KMS-11 (cell line): ENCODE data around the gene MYH7B.

Source experiments
- H2AFZ ChIP-seq: fragments of 200-600 bp; sonication (generic); 2 replicates; pipeline ENCODE4 v1.6.1; 2016; ENCODE audit warnings: antibody characterized with exemption, mixed run types, low read depth
- H3K27ac ChIP-seq: fragments of 200-600 bp; sonication (generic); 2 replicates; pipeline ENCODE4 v1.6.1; 2016; ENCODE audit warnings: mild to moderate bottlenecking, mixed run types
- H3K27me3 ChIP-seq: fragments of 200-600 bp; sonication (generic); 2 replicates; pipeline ENCODE4 v1.6.1; 2017; ENCODE audit warnings: mild to moderate bottlenecking, low read depth, mixed run types, moderate library complexity; ENCODE audit not compliant: insufficient read depth
- H3K36me3 ChIP-seq: fragments of 200-600 bp; sonication (generic); 2 replicates; pipeline ENCODE4 v1.6.1; 2017; ENCODE audit warnings: mild to moderate bottlenecking, mixed run types; ENCODE audit not compliant: insufficient read depth
- H3K4me1 ChIP-seq: fragments of 200-600 bp; sonication (generic); 2 replicates; pipeline ENCODE4 v1.6.1; 2016; ENCODE audit warnings: mild to moderate bottlenecking, low read depth, mixed run types; ENCODE audit not compliant: poor library complexity, severe bottlenecking
- H3K4me2 ChIP-seq: fragments of 200-600 bp; sonication (generic); 2 replicates; pipeline ENCODE4 v1.7.0; 2016; ENCODE audit warnings: mild to moderate bottlenecking, mixed run types
- H3K4me3 ChIP-seq: fragments of 200-600 bp; sonication (generic); IDR thresholded peaks from 2 replicates; pipeline ENCODE4 v1.6.1; 2017; ENCODE audit warnings: low read depth, low read length, mixed read lengths; ENCODE audit not compliant: insufficient read depth
- H3K79me2 ChIP-seq: fragments of 200-600 bp; sonication (generic); 2 replicates; pipeline ENCODE4 v1.6.1; 2016; ENCODE audit warnings: low read depth, mixed run types; ENCODE audit not compliant: insufficient read depth
- H3K9ac ChIP-seq: fragments of 200-600 bp; sonication (generic); 2 replicates; pipeline ENCODE4 v1.6.1; 2016; ENCODE audit warnings: mild to moderate bottlenecking, mixed run types
- H4K20me1 ChIP-seq: fragments of 200-600 bp; sonication (generic); 2 replicates; pipeline ENCODE4 v1.6.1; 2016; ENCODE audit warnings: mild to moderate bottlenecking, mixed run types; ENCODE audit not compliant: insufficient read depth
- TF ChIP-seq, protein P1 (sequence below): fragments of 200-600 bp; sonication (generic); conservative IDR thresholded peaks from 2 replicates; pipeline ENCODE4 v1.6.1; 2017; ENCODE audit warnings: low read depth, mild to moderate bottlenecking, antibody characterized with exemption, low read length, moderate library complexity, mixed read lengths

Gene MYH7B

DNA sequence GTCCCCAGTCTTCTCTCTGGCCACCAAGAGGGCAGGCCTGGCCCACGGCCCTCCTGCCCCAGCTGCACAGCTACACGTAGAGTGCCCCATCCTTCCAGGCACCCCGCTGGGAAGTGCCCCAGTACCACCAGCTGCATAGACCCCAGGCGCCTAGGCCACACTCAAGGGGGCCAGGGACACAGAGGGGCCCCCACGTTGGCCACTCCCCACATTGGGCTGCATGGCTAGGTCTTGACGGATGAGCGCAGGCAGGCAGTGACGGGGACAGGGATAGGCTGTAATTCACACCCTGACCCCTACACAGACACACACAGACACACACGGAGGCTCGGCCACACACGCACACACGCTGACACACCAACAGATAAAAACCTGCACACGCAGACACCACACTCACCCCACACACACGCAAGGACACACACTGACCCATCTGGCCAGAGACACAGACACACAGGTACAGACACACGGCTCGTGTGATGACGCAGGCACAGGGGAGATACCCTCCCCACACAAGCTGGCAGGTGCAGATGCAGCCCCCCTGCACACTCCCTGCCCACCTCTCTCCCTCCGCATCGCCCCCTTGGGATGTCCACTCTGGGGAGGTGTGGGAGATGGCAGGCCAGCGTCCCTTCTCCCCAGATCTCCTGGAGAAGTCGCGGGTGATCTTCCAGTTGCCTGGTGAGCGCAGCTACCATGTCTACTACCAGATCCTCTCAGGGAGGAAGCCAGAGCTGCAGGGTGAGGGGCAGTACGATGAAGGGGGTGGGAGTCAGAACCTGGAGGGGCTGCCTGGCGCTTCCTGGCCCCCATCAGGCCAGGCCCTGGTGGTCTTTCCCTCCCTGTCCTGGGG is 30.0 kb downstream of the MYH7B start:
- Histone ChIP-seq H2AFZ (no peak overlapping the region), H3K4me3 (no peak overlapping the region), H3K36me3 (no peaks in the 10 kb centered on the region), H3K4me1 (no peaks in the 10 kb centered on the region), H3K4me2 (no peak overlapping the region), H3K9ac (no peak overlapping the region), H3K79me2 (no peaks in the 10 kb centered on the region), H3K27ac (no peak overlapping the region), H4K20me1 (no peaks in the 10 kb centered on the region), H3K27me3 (peaks cover 4% of the 10 kb centered on the region; the same call in 1 of the 2 replicates)
- TF ChIP-seq, protein P1, sequence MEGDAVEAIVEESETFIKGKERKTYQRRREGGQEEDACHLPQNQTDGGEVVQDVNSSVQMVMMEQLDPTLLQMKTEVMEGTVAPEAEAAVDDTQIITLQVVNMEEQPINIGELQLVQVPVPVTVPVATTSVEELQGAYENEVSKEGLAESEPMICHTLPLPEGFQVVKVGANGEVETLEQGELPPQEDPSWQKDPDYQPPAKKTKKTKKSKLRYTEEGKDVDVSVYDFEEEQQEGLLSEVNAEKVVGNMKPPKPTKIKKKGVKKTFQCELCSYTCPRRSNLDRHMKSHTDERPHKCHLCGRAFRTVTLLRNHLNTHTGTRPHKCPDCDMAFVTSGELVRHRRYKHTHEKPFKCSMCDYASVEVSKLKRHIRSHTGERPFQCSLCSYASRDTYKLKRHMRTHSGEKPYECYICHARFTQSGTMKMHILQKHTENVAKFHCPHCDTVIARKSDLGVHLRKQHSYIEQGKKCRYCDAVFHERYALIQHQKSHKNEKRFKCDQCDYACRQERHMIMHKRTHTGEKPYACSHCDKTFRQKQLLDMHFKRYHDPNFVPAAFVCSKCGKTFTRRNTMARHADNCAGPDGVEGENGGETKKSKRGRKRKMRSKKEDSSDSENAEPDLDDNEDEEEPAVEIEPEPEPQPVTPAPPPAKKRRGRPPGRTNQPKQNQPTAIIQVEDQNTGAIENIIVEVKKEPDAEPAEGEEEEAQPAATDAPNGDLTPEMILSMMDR: no peak

DNA sequence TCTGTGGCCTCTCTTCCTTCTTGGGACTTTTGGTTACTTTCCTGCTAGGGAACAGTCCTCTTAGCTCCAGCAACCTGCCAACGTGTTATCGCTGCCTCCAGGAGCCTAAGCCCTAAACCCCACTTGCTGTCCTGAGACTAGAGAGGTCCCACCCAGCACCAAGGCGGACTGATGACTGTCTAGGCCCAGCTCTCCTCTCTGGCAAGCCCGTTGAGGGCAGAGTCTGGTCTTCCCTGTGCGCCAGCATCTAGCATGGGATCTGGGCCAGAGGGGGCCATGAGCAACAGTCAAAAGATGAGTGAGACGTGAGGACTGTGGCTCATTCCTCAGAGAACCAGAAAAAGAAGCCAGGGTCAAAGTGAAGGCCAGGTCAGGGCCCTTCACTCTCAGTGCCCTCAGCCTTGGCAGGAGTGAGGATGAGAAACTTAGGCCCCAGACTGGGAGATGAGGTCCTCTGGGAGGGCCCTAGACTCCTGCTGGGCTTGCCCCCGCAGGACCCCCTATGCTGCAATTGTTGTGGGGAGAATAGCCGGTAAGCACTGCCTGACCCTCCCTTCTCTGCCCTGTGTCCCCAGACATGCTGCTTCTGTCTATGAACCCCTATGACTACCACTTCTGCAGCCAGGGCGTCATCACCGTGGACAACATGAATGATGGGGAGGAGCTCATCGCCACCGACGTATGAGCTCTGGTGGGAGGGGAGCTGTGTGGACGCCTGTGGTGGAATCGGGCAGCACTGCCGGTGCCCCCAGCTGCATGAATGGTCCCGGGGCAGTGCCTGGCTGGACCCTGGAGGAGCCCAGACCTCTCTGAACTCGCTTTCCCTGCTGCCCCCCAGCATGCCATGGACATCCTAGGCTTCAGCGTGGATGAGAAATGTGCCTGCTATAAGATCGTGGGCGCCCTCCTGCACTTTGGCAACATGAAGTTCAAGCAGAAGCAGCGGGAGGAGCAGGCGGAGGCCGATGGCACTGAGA is 30.9 kb downstream of the MYH7B start:
- Histone ChIP-seq H3K27ac (no peak overlapping the region), H3K36me3 (no peaks in the 10 kb centered on the region), H2AFZ (no peak overlapping the region), H4K20me1 (no peaks in the 10 kb centered on the region), H3K79me2 (no peaks in the 10 kb centered on the region), H3K27me3 (peaks cover 4% of the 10 kb centered on the region; the same call in 1 of the 2 replicates), H3K4me3 (no peak overlapping the region), H3K9ac (no peak overlapping the region), H3K4me2 (no peak overlapping the region), H3K4me1 (no peaks in the 10 kb centered on the region)
- TF ChIP-seq, protein P1: no peak

DNA sequence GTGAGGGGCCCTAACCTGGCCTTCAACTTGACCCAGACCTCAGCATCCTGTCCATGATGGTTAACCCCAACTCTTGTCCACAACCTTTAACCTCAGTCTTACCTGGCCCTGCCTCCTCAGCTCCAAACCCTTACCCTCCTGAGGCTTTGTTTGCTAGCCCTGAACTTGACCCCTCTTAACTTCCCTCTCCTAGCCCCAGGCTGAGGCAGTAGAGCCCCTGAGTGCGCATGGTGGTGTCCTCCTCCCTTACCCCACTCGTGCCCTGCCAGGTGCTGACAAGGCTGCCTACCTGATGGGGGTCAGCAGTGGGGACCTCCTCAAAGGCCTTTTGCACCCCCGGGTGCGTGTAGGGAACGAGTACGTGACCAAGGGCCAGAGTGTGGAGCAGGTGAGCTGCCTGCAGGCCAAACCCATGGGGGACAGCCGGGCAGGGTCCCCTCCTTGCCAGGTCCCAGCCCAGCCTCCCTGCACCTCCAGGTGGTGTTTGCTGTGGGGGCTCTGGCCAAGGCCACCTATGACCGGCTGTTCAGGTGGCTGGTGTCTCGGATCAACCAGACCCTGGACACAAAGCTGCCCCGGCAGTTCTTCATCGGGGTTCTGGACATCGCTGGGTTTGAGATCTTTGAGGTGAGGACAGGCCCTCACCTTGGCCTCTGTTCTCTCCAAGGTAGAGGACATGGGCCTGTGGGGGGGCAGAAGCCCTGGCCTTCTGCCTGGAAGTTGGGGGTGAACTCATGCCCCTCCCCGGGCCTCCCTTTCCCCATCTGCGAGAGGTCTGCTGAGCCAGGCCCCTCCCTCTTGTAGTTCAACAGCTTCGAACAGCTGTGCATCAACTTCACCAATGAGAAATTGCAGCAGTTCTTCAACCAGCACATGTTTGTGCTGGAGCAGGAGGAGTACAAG is 31.9 kb downstream of the MYH7B start:
- Histone ChIP-seq H3K79me2 (no peaks in the 10 kb centered on the region), H3K4me3 (no peak overlapping the region), H3K4me2 (no peak overlapping the region), H2AFZ (no peak overlapping the region), H3K36me3 (no peaks in the 10 kb centered on the region), H4K20me1 (no peaks in the 10 kb centered on the region), H3K9ac (no peak overlapping the region), H3K27ac (no peak overlapping the region), H3K4me1 (no peaks in the 10 kb centered on the region), H3K27me3 (peaks cover 4% of the 10 kb centered on the region; the same call in 1 of the 2 replicates)
- TF ChIP-seq, protein P1: no peak

DNA sequence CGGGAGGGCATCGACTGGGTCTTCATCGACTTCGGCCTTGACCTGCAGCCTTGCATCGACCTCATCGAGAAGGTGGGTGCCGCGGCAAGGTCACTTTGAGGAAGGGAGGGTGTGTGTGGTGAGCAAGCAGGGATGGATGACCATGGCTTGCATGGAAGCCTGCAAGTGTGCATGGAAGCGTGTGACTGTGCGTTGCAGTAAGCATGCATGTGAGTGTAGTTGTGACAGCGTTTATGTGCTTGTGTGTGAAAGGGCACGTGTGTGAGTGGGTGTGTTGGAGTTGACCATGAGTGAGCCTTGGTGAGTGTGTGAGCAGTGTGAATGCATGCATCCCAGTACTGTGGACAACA is 32.5 kb downstream of the MYH7B start:
- H3K79me2 ChIP-seq: no peaks in the 10 kb centered on the region
- H3K4me2 ChIP-seq: no peak overlapping the region
- H3K9ac ChIP-seq: no peak overlapping the region
- no peaks in the 10 kb centered on the region for H3K36me3 ChIP-seq
- no peak overlapping the region for H3K4me3 ChIP-seq
- H4K20me1 ChIP-seq: no peaks in the 10 kb centered on the region
- no peak overlapping the region for H2AFZ ChIP-seq
- TF ChIP-seq, protein P1: no peak
- no peaks in the 10 kb centered on the region for H3K4me1 ChIP-seq
- H3K27ac ChIP-seq: no peak overlapping the region
- H3K27me3 ChIP-seq: peaks cover 4% of the 10 kb centered on the region; the same call in 1 of the 2 replicates
